HL-60 (cell line): Measurements from ENCODE around the gene KRTAP19-3.
"Not testable (repeated sequence)": the region's sequence is repeated elsewhere in the genome, so short reads cannot be mapped to it uniquely, and the experiment has no call there.

Experiments used
- DNase-seq, 2 experiments: peaks; one replicate each; pipeline ENCODE4 v3.0.0-alpha.2; 2010 to 2020; ENCODE audit warnings: low read depth in 1 of 2, low spot score in 1 of 2
- H3K27ac ChIP-seq: fragments of 250-450 bp; sonication (Bioruptor Pico); replicated peaks from 2 replicates; pipeline ENCODE4 v1.5.1; 2020; ENCODE audit warnings: mild to moderate bottlenecking, moderate library complexity
- H3K27me3 ChIP-seq: fragments of 250-450 bp; sonication (Bioruptor Pico); 2 replicates; pipeline ENCODE4 v1.5.1; 2021; ENCODE audit warnings: mild to moderate bottlenecking, moderate library complexity; ENCODE audit not compliant: insufficient read depth, poor library complexity, severe bottlenecking
- H3K4me3 ChIP-seq: replicated peaks from 2 replicates; pipeline ENCODE4 v1.5.1; 2011; ENCODE audit warnings: mild to moderate bottlenecking, control low read depth, low read length; ENCODE audit not compliant: insufficient read depth
- CTCF ChIP-seq: IDR thresholded peaks from one replicate; pipeline ENCODE4 v1.5.1; 2011; ENCODE audit warnings: low read length, control low read depth, inconsistent platforms; ENCODE audit not compliant: insufficient read depth
- GABPA ChIP-seq: IDR thresholded peaks from 2 replicates; pipeline ENCODE4 v1.6.1; 2012; ENCODE audit warnings: low read depth
- POLR2AphosphoS5 ChIP-seq: IDR thresholded peaks from 2 replicates; pipeline ENCODE4 v1.6.1; 2012; ENCODE audit warnings: low read depth
- REST ChIP-seq: IDR thresholded peaks from 2 replicates; pipeline ENCODE4 v1.6.1; 2012; ENCODE audit warnings: low read depth; ENCODE audit not compliant: insufficient replicate concordance
- SPI1 ChIP-seq: IDR thresholded peaks from 2 replicates; pipeline ENCODE4 v1.6.1; 2012; ENCODE audit warnings: low read depth, mild to moderate bottlenecking, borderline replicate concordance
- long read RNA-seq: library from polyadenylated mRNA; unstranded; transcript quantifications from one replicate; pipeline ENCODE4 v2.0.0, GENCODE V29; 2020

The KRTAP19-3 gene
- long read RNA-seq, result 0 reads

- TF ChIP-seq REST (no peak), GABPA (no peak), SPI1 (no peak), CTCF (no peak), POLR2AphosphoS5 (no peak)
- H3K27ac ChIP-seq, result no peak within 1 kb of the TSS
- H3K27me3 ChIP-seq, result no peaks in the 10 kb centered on the region
- DNase-seq, result no peak
- no peak within 1 kb of the TSS for H3K4me3 ChIP-seq
Observed at GRCh38 chr21:30491963-30492428, at the start of gene KRTAP19-3. TSS of gene KRTAP19-3 (minus strand) at chr21:30492013. CDS start at chr21:30491957, 56 bp downstream.

GRCh38 chr21:30518876-30519275 lies 27.1 kb upstream of the KRTAP19-3 start:
- no peaks in the 10 kb centered on the region for H3K27me3 ChIP-seq
- H3K4me3 ChIP-seq, result no peak overlapping the region
- no peak overlapping the region for H3K27ac ChIP-seq
- DNase-seq, result no peak
- TF ChIP-seq REST, result no peak
- TF ChIP-seq SPI1, result no peak
- TF ChIP-seq POLR2AphosphoS5, result no peak
- TF ChIP-seq CTCF, result no peak
- no peak for TF ChIP-seq GABPA

- TF ChIP-seq POLR2AphosphoS5, result no peak
- no peak for TF ChIP-seq CTCF
- no peak for TF ChIP-seq GABPA
- no peak for TF ChIP-seq SPI1
- no peak for TF ChIP-seq REST
- Histone ChIP-seq H3K27me3 (no peaks in the 10 kb centered on the region), H3K27ac (no peak overlapping the region), H3K4me3 (no peak overlapping the region)
- DNase-seq, result no peak
Observed at GRCh38 chr21:30515681-30516080, 23.9 kb upstream of the KRTAP19-3 start.

GRCh38 chr21:30505621-30506205 lies 13.9 kb upstream of the KRTAP19-3 start:
- not testable (repeated sequence) for DNase-seq

More at GRCh38 chr21:30505621-30506205, 13.9 kb upstream of the KRTAP19-3 start:
- not testable (repeated sequence) for H3K27me3 ChIP-seq, H3K4me3 ChIP-seq, H3K27ac ChIP-seq
